Tibial nerve (tissue), 4 donors: Measurements from ENCODE around the gene CYTH4. TPM values are rescaled to one million over a fixed set of nuclear protein-coding genes. Genes with fewer than 3 reads are reported as not detected.

Experiments used
- DNase-seq, 2 donors: peaks; one replicate each; pipeline ENCODE4 v3.0.0-alpha.2; 2019; ENCODE audit warnings: low spot score in 2 of 2
- H3K27ac ChIP-seq, 4 donors: fragments of 200-600 bp; sonication (generic) in 3 of 4; one replicate each; pipeline ENCODE4 v1.5.1; 2017 to 2019; ENCODE audit warnings: mild to moderate bottlenecking in 1 of 4
- H3K27me3 ChIP-seq, 2 donors: fragments of 200-600 bp; sonication (generic) in 1 of 2; one replicate each; pipeline versions ENCODE4 v1.5.1 to v1.6.0; 2017 to 2019
- H3K36me3 ChIP-seq, 3 donors: fragments of 200-600 bp; sonication (generic); one replicate each; pipeline ENCODE4 v1.5.1; 2018 to 2019
- H3K4me1 ChIP-seq, 4 donors: fragments of 200-600 bp; sonication (generic) in 3 of 4; one replicate each; pipeline ENCODE4 v1.5.1; 2017 to 2019
- H3K4me3 ChIP-seq, 4 donors: fragments of 200-600 bp; sonication (generic) in 3 of 4; one replicate each; pipeline ENCODE4 v1.5.1; 2017 to 2019; ENCODE audit warnings: mild to moderate bottlenecking in 1 of 4, moderate library complexity in 1 of 4
- H3K9me3 ChIP-seq, 4 donors: fragments of 200-600 bp; sonication (generic) in 3 of 4; one replicate each; pipeline ENCODE4 v1.5.1; 2017 to 2019
- EP300 ChIP-seq, 2 donors: sonication (generic); formaldehyde crosslinking; IDR thresholded peaks; one replicate each; pipeline ENCODE4 v1.6.1; 2017; ENCODE audit warnings: antibody characterized with exemption in 2 of 2, mild to moderate bottlenecking in 1 of 2
- POLR2A ChIP-seq, 2 donors: fragments of 450-650 bp; IDR thresholded peaks; one replicate each; pipeline ENCODE4 v1.6.1; 2017; ENCODE audit warnings: antibody characterized with exemption in 2 of 2, mild to moderate bottlenecking in 2 of 2, moderate library complexity in 2 of 2
- WGBS, 2 donors: methylation state at CpG; one replicate each; pipeline ENCODE4 v1.1.5; 2018; 5-methylcytosine and 5-hydroxymethylcytosine counted together
- total RNA-seq, 4 donors: library from RNA; depleted of rRNA; stranded (reverse); fragments of >200 nt; gene quantifications; one replicate each; pipeline ENCODE4 v1.1.0, GENCODE V29; 2016
- TF ChIP-seq, protein P1 (sequence below), 5 experiments: fragments of 200-600 bp in 3 of 5; fragments of 450-650 bp in 2 of 5; sonication (generic) in 3 of 5; IDR thresholded peaks; one replicate each; pipeline ENCODE4 v1.5.1; 2016 to 2019; ENCODE audit warnings: antibody characterized with exemption in 5 of 5, mild to moderate bottlenecking in 3 of 5, moderate library complexity in 2 of 5

The CYTH4 gene
- total RNA-seq, 4 donors from 2014 or later = 7.7 to 27.3 (median 19.0) TPM

DNA sequence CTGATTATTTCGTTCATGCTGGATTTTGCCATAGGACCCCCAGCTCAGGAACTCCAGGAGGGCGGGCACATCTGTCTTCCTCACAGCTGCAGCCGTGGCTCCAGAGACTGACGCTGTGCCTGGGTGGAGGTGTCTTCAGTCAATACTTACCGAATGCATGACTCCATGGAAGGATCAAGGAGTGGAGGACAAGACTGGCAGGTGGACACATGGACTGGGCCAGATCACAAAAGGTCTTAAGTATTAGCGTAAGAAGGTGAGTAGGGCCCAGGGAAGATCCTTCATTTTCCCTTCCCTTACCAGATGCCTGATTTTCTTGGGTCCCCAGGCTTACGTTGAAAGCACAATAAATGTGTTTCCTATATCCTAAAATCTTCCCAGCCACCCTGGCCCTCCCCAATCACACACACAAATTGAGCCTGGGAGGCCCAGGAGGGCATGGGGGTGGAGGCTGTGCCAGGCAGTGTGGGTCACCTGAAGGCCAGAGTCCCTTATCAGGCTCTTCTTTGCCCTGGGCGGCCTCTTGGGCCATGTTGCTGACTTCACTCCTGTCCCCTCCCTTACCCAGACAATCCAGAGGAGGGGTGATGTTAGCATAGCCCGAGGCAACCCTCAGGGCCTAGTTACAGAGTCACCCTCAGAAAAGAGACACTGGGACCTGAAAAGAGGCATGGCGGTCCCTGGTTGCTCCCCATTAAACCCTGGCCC lies 56.4 kb downstream of the CYTH4 start:
- no peak overlapping the region for H3K27ac ChIP-seq
- TF ChIP-seq POLR2A (IDR thresholded peaks at IDR 0.05) (no peak), EP300 (IDR thresholded peaks at IDR 0.05) (no peak)
- H3K4me1 ChIP-seq = peaks cover 0 to 11% (median 4%) of the 10 kb centered on the region in 4 donors
- H3K36me3 ChIP-seq = no peaks in the 10 kb centered on the region
- WGBS, 2 donors = 91 to 94% methylated on average over 10 of the region's 10 CpGs
- no peaks in the 10 kb centered on the region for H3K9me3 ChIP-seq
- DNase-seq = no peak
- H3K27me3 ChIP-seq = peaks cover 0 to 73% of the 10 kb centered on the region in 2 donors
- no peak overlapping the region for H3K4me3 ChIP-seq

- Histone ChIP-seq H3K9me3 (no peaks in the 10 kb centered on the region), H3K4me1 (peaks cover 0 to 1% (median 0%) of the 10 kb centered on the region in 4 donors), H3K4me3 (no peak overlapping the region), H3K36me3 (no peaks in the 10 kb centered on the region), H3K27ac (no peak overlapping the region), H3K27me3 (peaks cover 0 to 61% of the 10 kb centered on the region in 2 donors)
- DNase-seq = no peak
- 25 to 30% methylated on average over 21 to 24 of the region's 24 CpGs for WGBS, 2 donors
- TF ChIP-seq EP300 (IDR thresholded peaks at IDR 0.05) = no peak
- no peak for TF ChIP-seq POLR2A (IDR thresholded peaks at IDR 0.05)
- TF ChIP-seq, protein P1, sequence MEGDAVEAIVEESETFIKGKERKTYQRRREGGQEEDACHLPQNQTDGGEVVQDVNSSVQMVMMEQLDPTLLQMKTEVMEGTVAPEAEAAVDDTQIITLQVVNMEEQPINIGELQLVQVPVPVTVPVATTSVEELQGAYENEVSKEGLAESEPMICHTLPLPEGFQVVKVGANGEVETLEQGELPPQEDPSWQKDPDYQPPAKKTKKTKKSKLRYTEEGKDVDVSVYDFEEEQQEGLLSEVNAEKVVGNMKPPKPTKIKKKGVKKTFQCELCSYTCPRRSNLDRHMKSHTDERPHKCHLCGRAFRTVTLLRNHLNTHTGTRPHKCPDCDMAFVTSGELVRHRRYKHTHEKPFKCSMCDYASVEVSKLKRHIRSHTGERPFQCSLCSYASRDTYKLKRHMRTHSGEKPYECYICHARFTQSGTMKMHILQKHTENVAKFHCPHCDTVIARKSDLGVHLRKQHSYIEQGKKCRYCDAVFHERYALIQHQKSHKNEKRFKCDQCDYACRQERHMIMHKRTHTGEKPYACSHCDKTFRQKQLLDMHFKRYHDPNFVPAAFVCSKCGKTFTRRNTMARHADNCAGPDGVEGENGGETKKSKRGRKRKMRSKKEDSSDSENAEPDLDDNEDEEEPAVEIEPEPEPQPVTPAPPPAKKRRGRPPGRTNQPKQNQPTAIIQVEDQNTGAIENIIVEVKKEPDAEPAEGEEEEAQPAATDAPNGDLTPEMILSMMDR (IDR thresholded peaks at IDR 0.05) = no peak
These were observed 58.3 kb downstream of the CYTH4 start for GRCh38 chr22:37340331-37341262.

- DNase-seq = no peak
- H3K27me3 ChIP-seq = peaks cover 0 to 48% of the 10 kb centered on the region in 2 donors
- peaks cover 0 to 15% (median 3%) of the 10 kb centered on the region in 4 donors for H3K4me1 ChIP-seq
- TF ChIP-seq POLR2A (IDR thresholded peaks at IDR 0.05) (no peak), EP300 (IDR thresholded peaks at IDR 0.05) (no peak)
- TF ChIP-seq, protein P1 (IDR thresholded peaks at IDR 0.05) = no peak
- H3K9me3 ChIP-seq = no peaks in the 10 kb centered on the region
- no peak overlapping the region for H3K27ac ChIP-seq
- H3K4me3 ChIP-seq = no peak overlapping the region
- no peaks in the 10 kb centered on the region for H3K36me3 ChIP-seq
- WGBS, 2 donors = 63 to 70% methylated on average over 6 of the region's 6 CpGs
These were observed 59.8 kb downstream of the CYTH4 start for GRCh38 chr22:37342065-37342464.

DNA sequence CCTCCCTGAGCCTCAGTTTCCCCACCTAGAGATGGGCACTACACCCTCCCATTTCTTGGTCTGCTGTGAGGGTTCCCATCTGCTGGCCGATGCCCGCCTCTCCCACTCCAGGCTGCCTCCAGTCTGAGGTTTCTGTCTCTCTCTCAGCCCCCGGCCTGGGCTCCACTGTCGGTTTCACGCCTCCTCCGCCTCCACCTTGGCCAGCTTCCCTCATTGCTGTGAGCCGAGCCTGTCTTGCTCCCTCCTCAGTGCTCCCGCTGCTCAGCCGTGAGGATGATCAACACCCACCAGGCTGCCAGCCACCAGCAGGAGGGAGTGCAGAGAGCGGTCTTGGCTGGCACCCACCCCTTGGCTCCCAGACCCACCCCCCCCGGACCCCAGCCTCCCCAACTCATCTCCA lies 61.0 kb downstream of the CYTH4 start:
- Histone ChIP-seq H3K9me3 (no peaks in the 10 kb centered on the region), H3K4me1 (peaks cover 0 to 15% (median 3%) of the 10 kb centered on the region in 4 donors), H3K4me3 (no peak overlapping the region), H3K27me3 (peaks cover 0 to 40% of the 10 kb centered on the region in 2 donors), H3K36me3 (no peaks in the 10 kb centered on the region), H3K27ac (no peak overlapping the region)
- no peak for TF ChIP-seq POLR2A (IDR thresholded peaks at IDR 0.05)
- TF ChIP-seq, protein P1 (IDR thresholded peaks at IDR 0.05) = no peak
- no peak for TF ChIP-seq EP300 (IDR thresholded peaks at IDR 0.05)
- DNase-seq = no peak
- WGBS, 2 donors = 39% methylated on average over 11 of the region's 11 CpGs

DNA sequence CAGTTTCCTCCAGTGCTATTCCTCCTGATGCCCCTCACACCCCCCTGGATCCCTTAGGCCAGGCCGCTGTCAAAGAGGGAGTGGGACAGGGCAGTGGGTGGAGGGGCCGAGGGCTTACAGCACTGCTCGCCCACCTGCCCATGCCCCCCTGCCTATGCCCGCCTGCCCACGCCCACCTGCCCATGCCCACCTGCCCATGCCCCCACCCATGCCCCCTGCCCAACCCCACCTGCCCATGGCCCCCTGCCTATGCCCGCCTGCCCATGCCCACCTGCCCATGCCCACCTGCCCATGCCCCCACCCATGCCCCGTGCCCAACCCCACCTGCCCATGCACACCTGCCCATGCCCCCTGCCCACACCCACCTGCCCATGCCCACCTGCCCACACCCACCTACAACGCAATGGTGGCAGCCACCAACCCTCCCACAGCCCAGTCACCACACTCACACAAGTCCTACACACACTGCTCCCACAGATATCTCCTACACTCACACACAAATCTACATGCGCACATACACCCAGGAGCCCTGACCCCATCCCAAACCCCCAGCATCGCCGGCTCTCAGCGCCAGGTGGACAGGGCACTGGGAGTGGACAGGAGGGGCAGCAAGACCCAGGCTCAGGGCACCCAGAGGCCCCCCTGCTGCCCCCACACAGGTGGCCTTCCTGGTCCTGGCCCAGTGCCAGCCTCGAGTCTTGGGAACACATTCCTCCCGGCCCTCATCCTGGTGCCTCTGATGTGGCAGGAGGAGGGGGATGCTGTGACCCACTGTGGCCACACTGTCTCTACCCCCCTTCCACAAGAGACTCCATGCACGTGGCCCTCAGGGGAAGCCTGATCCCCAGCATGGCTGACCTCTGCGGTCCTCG lies 61.8 kb downstream of the CYTH4 start:
- 76 to 77% methylated on average over 14 of the region's 17 CpGs for WGBS, 2 donors
- DNase-seq = no peak
- no peak overlapping the region for H3K27ac ChIP-seq
- TF ChIP-seq, protein P1 (IDR thresholded peaks at IDR 0.05) = no peak
- TF ChIP-seq POLR2A (IDR thresholded peaks at IDR 0.05) = no peak
- no peak for TF ChIP-seq EP300 (IDR thresholded peaks at IDR 0.05)
- no peaks in the 10 kb centered on the region for H3K9me3 ChIP-seq
- peaks cover 0 to 33% of the 10 kb centered on the region in 2 donors for H3K27me3 ChIP-seq
- peaks cover 0 to 15% (median 3%) of the 10 kb centered on the region in 4 donors for H3K4me1 ChIP-seq
- H3K36me3 ChIP-seq = no peaks in the 10 kb centered on the region
- no peak overlapping the region for H3K4me3 ChIP-seq
